Osteoblast (primary cell): ENCODE data around the gene DUSP12. TPM values are rescaled to one million over a fixed set of nuclear protein-coding genes. Genes with fewer than 3 reads are reported as not detected.

ENCODE experiments used
- DNase-seq: peaks from one replicate; pipeline ENCODE4 v3.0.0; 2011; ENCODE audit warnings: low spot score, mixed read lengths; ENCODE audit not compliant: insufficient read length; ENCODE audit errors: missing footprints
- H2AFZ ChIP-seq: 2 replicates; pipeline ENCODE4 v1.6.0; 2011; ENCODE audit warnings: mild to moderate bottlenecking, low read length
- H3K27ac ChIP-seq: 2 replicates; pipeline ENCODE4 v1.5.1; 2011; ENCODE audit warnings: mild to moderate bottlenecking, low read depth, low read length, moderate library complexity
- H3K27me3 ChIP-seq: 2 replicates; pipeline ENCODE4 v1.6.0; 2012; ENCODE audit warnings: mild to moderate bottlenecking, control low read depth, inconsistent platforms, low read length, moderate library complexity; ENCODE audit not compliant: insufficient read depth
- H3K36me3 ChIP-seq: 2 replicates; pipeline ENCODE4 v1.5.1; 2011; ENCODE audit warnings: mild to moderate bottlenecking, low read length, control low read depth, moderate library complexity; ENCODE audit not compliant: insufficient read depth
- H3K4me1 ChIP-seq: 2 replicates; pipeline ENCODE4 v1.5.1; 2011; ENCODE audit warnings: mild to moderate bottlenecking, low read length, control low read depth, moderate library complexity; ENCODE audit not compliant: insufficient read depth
- H3K4me2 ChIP-seq: 2 replicates; pipeline ENCODE4 v1.6.0; 2011; ENCODE audit warnings: mild to moderate bottlenecking, low read length; ENCODE audit not compliant: insufficient read depth
- H3K4me3 ChIP-seq: fragments of 200-600 bp; sonication (generic); 3 replicates; pipeline ENCODE4 v1.5.1; 2012; ENCODE audit warnings: mild to moderate bottlenecking, low read length, inconsistent platforms; ENCODE audit not compliant: insufficient read depth
- H3K79me2 ChIP-seq: 2 replicates; pipeline ENCODE4 v1.6.0; 2012; ENCODE audit warnings: mild to moderate bottlenecking, low read length, control low read depth, inconsistent platforms; ENCODE audit not compliant: insufficient read depth
- H3K9me3 ChIP-seq: 2 replicates; pipeline ENCODE4 v1.5.1; 2011; ENCODE audit warnings: low read depth, low read length, control low read depth
- H4K20me1 ChIP-seq: 2 replicates; pipeline ENCODE4 v1.6.0; 2012; ENCODE audit warnings: mild to moderate bottlenecking, low read length, control low read depth; ENCODE audit not compliant: insufficient read depth
- CTCF ChIP-seq: IDR thresholded peaks from 2 replicates; pipeline ENCODE4 v1.5.1; 2011; ENCODE audit warnings: mild to moderate bottlenecking, low read depth, low read length, moderate library complexity; ENCODE audit errors: extremely low read depth
- total RNA-seq: library from RNA; depleted of rRNA; stranded (reverse); fragments of >200 nt; gene quantifications from 2 replicates; pipeline ENCODE4 v1.2.3, GENCODE V29; 2012

The DUSP12 gene
- total RNA-seq, 1 donor: 20.6 TPM

- Histone ChIP-seq H4K20me1 (no peaks in the 10 kb centered on the region), H3K4me2 (no peak overlapping the region), H3K4me3 (no peak overlapping the region), H3K27ac (no peak overlapping the region), H2AFZ (no peak overlapping the region), H3K79me2 (no peaks in the 10 kb centered on the region), H3K36me3 (no peaks in the 10 kb centered on the region), H3K9me3 (no peaks in the 10 kb centered on the region), H3K27me3 (no peaks in the 10 kb centered on the region), H3K4me1 (peaks cover 17% of the 10 kb centered on the region)
- TF ChIP-seq CTCF: no peak
- DNase-seq: no peak
Measured at GRCh38 chr1:161718559-161719324, 30.8 kb upstream of the DUSP12 start.

DNA sequence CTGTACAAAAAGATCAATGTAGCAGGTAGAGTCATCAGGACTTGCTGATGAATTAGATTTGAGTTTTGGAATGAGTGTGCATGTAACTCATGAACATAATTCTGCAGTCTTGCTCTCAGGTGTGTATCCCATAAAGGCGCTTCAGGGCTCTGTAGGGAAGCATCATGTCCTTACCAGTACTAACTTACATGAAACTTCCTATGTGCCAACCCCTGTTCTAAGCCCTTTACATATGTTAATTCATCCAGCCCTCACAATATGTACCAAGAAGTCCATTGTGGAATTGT is 30.3 kb upstream of the DUSP12 start:
- no peak for DNase-seq
- no peaks in the 10 kb centered on the region for H3K27me3 ChIP-seq
- TF ChIP-seq CTCF: no peak
- H3K79me2 ChIP-seq: no peaks in the 10 kb centered on the region
- H3K9me3 ChIP-seq: no peaks in the 10 kb centered on the region
- no peak overlapping the region for H3K4me3 ChIP-seq
- H3K4me1 ChIP-seq: peaks cover 17% of the 10 kb centered on the region
- no peaks in the 10 kb centered on the region for H4K20me1 ChIP-seq
- H3K4me2 ChIP-seq: no peak overlapping the region
- H3K36me3 ChIP-seq: no peaks in the 10 kb centered on the region
- H3K27ac ChIP-seq: no peak overlapping the region
- H2AFZ ChIP-seq: no peak overlapping the region

- Histone ChIP-seq H3K27me3 (no peaks in the 10 kb centered on the region), H3K36me3 (no peaks in the 10 kb centered on the region), H3K9me3 (no peaks in the 10 kb centered on the region), H3K79me2 (no peaks in the 10 kb centered on the region), H3K27ac (no peak overlapping the region), H4K20me1 (no peaks in the 10 kb centered on the region), H3K4me1 (peaks cover 18% of the 10 kb centered on the region), H3K4me3 (no peak overlapping the region), H3K4me2 (no peak overlapping the region), H2AFZ (no peak overlapping the region)
- DNase-seq: no peak
- no peak for TF ChIP-seq CTCF
Measured at GRCh38 chr1:161720422-161720821, 29.2 kb upstream of the DUSP12 start.

GRCh38 chr1:161720956-161721737 is 28.4 kb upstream of the DUSP12 start, which contains the start of gene FCRLB:
FCRLB (plus strand) TSS chr1:161721544; CDS start chr1:161722673, 1,129 bp downstream.
- no peaks in the 10 kb centered on the region for H3K9me3 ChIP-seq
- H4K20me1 ChIP-seq: no peaks in the 10 kb centered on the region
- H3K79me2 ChIP-seq: peaks cover 1% of the 10 kb centered on the region
- peak within 1 kb of the TSS; percentile 5 for H3K4me2 ChIP-seq
- no peaks in the 10 kb centered on the region for H3K36me3 ChIP-seq
- no peak for TF ChIP-seq CTCF
- peak within 1 kb of the TSS; percentile 54 for H3K27ac ChIP-seq
- H2AFZ ChIP-seq: no peak within 1 kb of the TSS
- peaks cover 21% of the 10 kb centered on the region for H3K4me1 ChIP-seq
- no peak within 1 kb of the TSS for H3K4me3 ChIP-seq
- no peak for DNase-seq
- no peaks in the 10 kb centered on the region for H3K27me3 ChIP-seq
